Urothelium cell line (cell line): ENCODE measurements around the gene LMNTD2.

Experiments used
- DNase-seq: peaks from one replicate; pipeline ENCODE4 v3.0.0; 2011; ENCODE audit warnings: low spot score, mixed read lengths
- FAIRE-seq: peaks from 2 replicates; lab custom pipeline; 2011; peaks lifted over from hg19 to GRCh38; lab: Jason Lieb, UNC

LMNTD2 gene

DNA sequence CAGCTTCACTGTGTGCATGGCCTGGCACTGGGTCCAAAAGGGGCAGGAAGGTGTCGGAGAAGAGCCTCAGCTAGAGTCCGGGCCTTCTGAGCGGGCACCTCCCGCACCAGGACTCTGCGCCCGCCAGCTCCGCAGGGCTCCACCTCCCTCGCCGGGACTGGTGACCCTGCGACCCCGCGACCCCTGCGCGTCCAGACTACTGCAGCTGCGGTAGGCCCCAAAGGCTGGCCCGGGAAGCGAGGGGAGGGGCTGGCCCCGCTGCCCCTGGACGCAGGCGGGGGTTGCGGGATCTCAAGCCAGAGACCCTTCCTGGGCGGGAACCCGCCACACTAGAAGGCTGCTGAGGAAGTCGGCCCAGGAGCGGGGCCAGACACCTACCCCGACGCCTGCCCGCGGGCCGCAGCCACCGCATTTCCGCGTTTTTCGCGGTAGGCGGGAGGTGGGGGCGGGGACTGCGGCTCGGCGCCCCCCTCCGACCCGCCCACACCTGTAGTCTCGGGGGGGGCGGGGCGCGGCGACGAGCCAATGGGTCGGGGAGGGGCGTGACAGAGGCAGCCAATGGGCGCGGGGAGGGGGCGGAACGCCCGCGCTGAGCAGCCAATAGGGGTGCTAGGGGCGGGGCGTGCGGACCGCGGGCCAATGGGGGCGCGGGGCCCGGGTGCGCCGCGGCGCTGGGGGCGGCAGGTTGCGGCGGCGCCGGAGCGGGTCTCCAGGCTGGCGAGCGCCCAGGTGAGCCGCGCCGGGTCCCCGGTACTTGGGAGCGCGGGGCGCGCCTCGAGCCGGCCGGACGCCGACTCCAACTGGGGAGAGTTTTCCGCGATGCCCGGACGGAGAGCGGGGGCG, at the start of gene LMNTD2, which contains the start of gene RASSF7:
Gene LMNTD2, minus strand, starts transcription at position 434 of the 843 bp plus-strand sequence. Its CDS starts 22 bp downstream, at position 412.
Gene RASSF7, plus strand, starts transcription at position 666 of the 843 bp plus-strand sequence. CDS start 799 bp downstream, outside the sequence.
- FAIRE-seq, result no peak
- peak; percentile 95 for DNase-seq

DNA sequence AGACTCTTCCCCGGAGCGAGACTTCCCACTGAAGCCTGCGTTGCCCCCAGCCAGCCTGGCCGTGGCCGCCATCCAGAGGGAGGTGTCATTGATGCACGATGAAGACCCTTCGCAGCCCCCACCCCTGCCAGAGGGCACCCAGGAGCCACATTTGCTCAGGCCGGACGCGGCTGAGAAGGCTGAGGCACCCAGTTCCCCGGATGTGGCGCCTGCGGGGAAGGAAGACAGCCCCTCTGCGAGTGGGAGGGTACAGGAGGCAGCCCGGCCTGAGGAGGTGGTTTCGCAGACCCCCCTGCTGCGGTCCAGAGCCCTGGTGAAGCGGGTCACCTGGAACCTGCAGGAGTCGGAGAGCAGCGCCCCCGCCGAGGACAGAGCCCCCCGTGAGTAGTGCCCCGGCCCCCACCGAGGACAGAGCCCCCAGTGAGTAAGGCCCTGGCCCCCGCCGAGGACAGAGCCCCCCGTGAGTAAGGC, 48.8 kb upstream of the LMNTD2 start:
- FAIRE-seq (no peak), DNase-seq (no peak)

GRCh38 chr11:608791-609251, 48.3 kb upstream of the LMNTD2 start:
- DNase-seq (no peak), FAIRE-seq (no peak)

GRCh38 chr11:607971-608659, 47.6 kb upstream of the LMNTD2 start:
- FAIRE-seq, result no peak
- no peak for DNase-seq

DNA sequence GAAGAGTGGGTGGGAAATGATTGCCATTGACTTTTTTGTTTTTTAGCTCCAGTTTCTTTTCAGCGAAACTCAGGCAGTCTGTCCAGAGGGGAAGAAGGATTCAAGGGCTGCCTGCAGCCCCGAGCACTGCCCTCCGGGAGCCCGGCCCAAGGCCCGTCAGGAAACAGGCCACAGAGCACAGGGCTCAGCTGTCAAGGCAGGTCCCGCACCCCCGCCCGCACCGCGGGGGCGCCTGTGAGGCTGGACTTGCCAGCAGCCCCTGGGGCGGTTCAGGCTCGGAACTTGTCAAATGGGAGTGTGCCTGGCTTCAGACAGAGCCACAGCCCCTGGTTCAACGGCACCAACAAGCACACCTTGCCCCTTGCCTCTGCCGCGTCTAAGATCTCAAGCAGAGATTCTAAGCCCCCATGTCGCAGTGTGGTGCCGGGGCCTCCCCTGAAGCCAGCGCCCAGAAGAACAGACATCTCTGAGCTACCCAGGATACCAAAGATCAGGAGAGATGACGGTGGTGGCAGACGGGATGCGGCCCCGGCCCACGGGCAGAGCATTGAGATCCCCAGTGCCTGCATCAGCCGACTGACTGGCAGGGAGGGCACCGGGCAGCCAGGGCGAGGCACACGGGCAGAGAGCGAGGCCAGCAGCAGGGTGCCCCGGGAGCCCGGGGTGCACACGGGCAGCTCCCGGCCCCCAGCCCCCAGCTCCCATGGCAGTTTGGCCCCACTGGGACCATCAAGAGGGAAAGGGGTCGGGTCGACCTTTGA, 46.7 kb upstream of the LMNTD2 start:
- DNase-seq (no peak), FAIRE-seq (no peak)

- DNase-seq (no peak), FAIRE-seq (no peak)
Observed at GRCh38 chr11:606245-606644, 45.7 kb upstream of the LMNTD2 start.

DNA sequence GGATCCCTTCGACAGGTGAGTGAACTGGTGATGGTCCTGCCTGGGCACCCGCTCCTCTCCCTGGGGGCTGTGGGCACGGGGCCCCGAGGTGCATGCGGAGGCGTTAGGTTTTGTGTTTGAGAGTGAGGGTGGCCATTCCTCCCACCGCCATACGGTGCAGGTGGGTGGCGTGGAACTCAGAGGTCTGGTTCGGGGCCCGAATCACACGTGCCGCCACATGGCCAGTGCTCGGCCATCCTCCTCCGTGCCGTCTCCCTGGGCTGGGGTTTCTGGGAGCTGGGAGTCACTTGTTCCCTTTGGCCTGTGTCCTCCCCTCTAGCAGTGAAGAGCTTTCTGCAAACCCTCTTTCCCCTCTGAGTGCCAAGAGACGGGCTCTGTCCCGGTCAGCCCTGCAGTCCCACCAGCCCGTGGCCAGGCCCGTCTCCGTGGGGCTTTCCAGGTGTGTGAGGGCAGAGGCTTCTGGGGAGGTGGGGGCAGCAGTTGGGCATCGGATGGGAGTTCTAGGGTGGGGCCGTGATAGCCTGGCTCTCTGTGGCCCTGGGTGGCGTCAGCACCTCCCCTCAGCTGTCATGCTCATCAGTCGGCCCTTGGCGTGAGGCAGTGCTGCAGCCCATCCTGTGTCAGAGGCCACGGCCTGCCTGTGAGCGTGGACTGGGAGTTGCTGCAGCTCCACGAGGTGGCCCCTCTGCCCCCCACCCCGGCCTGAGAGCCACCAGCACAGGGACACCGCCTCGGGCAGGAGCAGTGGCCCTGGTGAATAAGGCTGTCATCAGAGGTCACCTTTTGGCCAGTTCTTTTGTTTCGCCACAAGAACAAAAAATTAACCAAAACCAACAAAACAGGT, 45.0 kb upstream of the LMNTD2 start:
- FAIRE-seq, result no peak
- DNase-seq, result no peak

DNA sequence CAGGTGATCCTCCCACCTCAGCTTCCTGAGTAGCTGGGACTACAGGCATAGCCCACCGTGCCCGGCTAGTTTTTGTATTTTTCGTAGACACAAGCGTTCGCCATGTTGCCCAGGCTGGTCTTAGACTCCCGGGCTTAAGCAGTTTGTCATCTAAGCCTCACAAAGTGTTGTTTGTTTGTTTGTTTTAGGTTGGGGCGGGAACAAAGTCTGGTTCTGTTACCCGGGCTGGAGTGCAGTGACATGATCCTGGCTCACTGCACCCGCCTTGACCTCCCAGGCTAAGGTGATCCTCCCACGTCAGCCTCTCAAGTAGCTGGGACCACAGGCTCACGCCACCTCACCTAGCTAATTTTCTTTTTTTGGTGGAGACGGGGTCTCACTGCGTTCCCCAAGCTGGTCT, 42.6 kb upstream of the LMNTD2 start:
- no peak for DNase-seq

DNA sequence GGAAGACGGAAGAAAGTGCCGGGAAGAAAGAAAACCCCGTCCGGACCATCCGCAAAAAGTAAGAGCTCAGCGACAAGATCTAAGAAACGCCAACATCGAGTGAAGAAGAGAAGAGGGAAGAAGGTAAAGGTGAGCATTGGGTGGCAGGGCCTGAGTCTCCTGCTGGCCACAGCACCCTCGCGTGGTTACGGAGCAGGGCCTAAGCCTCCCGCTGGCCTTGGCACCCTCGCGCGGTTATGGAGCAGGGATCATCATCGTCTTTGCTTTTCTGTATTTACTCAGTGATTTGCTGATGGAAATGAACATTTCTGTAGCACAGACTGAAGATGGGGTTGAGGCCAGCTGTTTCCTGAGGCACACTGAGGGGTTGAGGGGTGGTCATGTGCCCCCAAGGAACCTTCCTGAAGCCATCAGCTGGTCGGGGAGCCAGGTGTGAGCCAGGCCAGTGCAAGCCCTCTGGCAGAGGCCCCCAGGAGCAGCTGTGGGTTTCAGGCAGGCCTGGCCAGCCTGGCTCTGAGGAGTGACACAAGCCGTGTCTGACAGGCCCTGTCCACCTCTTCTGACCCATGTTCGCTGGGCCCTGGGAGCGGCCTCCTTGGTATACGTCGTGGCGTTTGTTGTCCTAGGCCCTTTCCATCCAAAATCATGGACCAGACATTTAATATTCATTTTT, 41.2 kb upstream of the LMNTD2 start:
- DNase-seq, result no peak
- FAIRE-seq, result no peak

More for the DNA sequence above, 42.6 kb upstream of the LMNTD2 start:
- no peak for FAIRE-seq

GRCh38 chr11:598005-598680, 37.6 kb upstream of the LMNTD2 start:
- DNase-seq (no peak), FAIRE-seq (no peak)

- DNase-seq (no peak), FAIRE-seq (no peak)
Observed at GRCh38 chr11:597166-597725, 36.7 kb upstream of the LMNTD2 start.

DNA sequence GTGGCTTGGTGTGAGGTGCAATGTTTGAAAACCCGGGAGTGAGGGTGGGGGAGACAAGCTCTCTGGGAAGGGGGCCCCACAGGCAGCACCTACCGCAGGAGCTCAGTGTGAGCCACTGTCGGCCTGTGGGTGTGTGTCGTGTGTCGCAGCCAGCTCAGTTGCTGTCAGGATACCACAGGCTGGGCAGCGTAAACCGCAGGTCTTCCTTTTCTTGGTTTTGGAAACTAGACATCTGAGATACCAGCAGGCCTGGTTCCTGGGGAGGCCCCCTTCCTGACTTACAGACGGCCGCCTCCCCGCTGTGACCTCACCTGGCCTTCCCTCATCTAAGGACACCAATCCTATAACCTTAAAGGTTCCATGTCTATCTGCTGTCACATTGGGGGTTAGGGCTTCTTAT, 35.8 kb upstream of the LMNTD2 start:
- FAIRE-seq (no peak), DNase-seq (no peak)

GRCh38 chr11:595400-595799, 34.9 kb upstream of the LMNTD2 start:
- no peak for FAIRE-seq

GRCh38 chr11:593347-593746, 32.8 kb upstream of the LMNTD2 start:
- DNase-seq, result no peak
- no peak for FAIRE-seq

More at GRCh38 chr11:595400-595799, 34.9 kb upstream of the LMNTD2 start:
- no peak for DNase-seq

- no peak for DNase-seq
- FAIRE-seq, result no peak
Observed at GRCh38 chr11:592918-593317, 32.4 kb upstream of the LMNTD2 start.

GRCh38 chr11:592501-592900, 32.0 kb upstream of the LMNTD2 start:
- DNase-seq (no peak), FAIRE-seq (no peak)

- DNase-seq (no peak), FAIRE-seq (no peak)
Observed at GRCh38 chr11:590997-591396, 30.5 kb upstream of the LMNTD2 start.

- no peak for FAIRE-seq
- no peak for DNase-seq
Observed at GRCh38 chr11:589798-590197, 29.3 kb upstream of the LMNTD2 start.

- DNase-seq, result no peak
- no peak for FAIRE-seq
Observed at GRCh38 chr11:587978-588380, 27.4 kb upstream of the LMNTD2 start.
